Measurements from ENCODE around the gene PEX13. TPM values are rescaled to one million over a fixed set of nuclear protein-coding genes. Genes with fewer than 3 reads are reported as not detected.

PEX13 gene
- total and polyA plus RNA-seq, 2 experiments from 2014 or later: 26.7 to 35.5 TPM

GRCh38 chr2:61013382-61013781 lies 4.1 kb upstream of the PEX13 start:
- H3K36me3 ChIP-seq: no peaks in the 10 kb centered on the region
- H3K9me3 ChIP-seq (ENCODE audit: low read depth): no peaks in the 10 kb centered on the region
- H3K27ac ChIP-seq: no peak overlapping the region
- TF ChIP-seq, protein P1, sequence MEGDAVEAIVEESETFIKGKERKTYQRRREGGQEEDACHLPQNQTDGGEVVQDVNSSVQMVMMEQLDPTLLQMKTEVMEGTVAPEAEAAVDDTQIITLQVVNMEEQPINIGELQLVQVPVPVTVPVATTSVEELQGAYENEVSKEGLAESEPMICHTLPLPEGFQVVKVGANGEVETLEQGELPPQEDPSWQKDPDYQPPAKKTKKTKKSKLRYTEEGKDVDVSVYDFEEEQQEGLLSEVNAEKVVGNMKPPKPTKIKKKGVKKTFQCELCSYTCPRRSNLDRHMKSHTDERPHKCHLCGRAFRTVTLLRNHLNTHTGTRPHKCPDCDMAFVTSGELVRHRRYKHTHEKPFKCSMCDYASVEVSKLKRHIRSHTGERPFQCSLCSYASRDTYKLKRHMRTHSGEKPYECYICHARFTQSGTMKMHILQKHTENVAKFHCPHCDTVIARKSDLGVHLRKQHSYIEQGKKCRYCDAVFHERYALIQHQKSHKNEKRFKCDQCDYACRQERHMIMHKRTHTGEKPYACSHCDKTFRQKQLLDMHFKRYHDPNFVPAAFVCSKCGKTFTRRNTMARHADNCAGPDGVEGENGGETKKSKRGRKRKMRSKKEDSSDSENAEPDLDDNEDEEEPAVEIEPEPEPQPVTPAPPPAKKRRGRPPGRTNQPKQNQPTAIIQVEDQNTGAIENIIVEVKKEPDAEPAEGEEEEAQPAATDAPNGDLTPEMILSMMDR (IDR thresholded peaks at IDR 0.05; ENCODE audit: low read depth, low read length): no peak
- no peak for DNase-seq (ENCODE audit: low read depth in 1 of 2, low spot score in 1 of 2)
- no peak overlapping the region for H3K4me3 ChIP-seq
- H3K27me3 ChIP-seq: no peaks in the 10 kb centered on the region
- H3K4me1 ChIP-seq (ENCODE audit: low read depth): peaks cover 4% of the 10 kb centered on the region

- no peak overlapping the region for H3K27ac ChIP-seq
Measured at GRCh38 chr2:61014763-61015162, 2.8 kb upstream of the PEX13 start.

DNA sequence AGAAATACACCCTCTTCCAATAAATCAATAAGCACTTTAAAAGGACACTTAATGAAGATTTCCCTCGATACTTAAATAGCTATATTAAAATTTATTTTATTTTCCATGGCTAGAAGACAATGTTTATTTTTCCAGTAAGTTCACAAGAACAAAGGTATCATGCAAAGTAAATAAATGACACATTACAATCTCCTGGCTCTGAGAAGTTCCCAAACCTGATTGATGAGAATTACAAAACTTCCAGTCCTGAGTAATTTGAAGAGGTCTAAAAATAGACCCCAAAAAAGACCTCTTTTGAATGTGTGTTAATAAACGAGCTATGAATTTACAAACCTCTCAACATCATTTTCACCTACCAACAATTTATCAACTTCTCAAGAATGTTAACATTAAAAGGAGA lies 1.5 kb upstream of the PEX13 start:
- H3K4me3 ChIP-seq: peak overlapping the region; percentile 91

More at GRCh38 chr2:61014763-61015162, 2.8 kb upstream of the PEX13 start:
- H3K4me3 ChIP-seq: no peak overlapping the region
- DNase-seq (ENCODE audit: low read depth in 1 of 2, low spot score in 1 of 2): no peak
- H3K4me1 ChIP-seq (ENCODE audit: low read depth): peaks cover 14% of the 10 kb centered on the region
- no peaks in the 10 kb centered on the region for H3K9me3 ChIP-seq (ENCODE audit: low read depth)
- TF ChIP-seq, protein P1 (IDR thresholded peaks at IDR 0.05; ENCODE audit: low read depth, low read length): no peak
- H3K36me3 ChIP-seq: no peaks in the 10 kb centered on the region
- no peaks in the 10 kb centered on the region for H3K27me3 ChIP-seq

GRCh38 chr2:61016392-61017002 lies 1.0 kb upstream of the PEX13 start:
- Histone ChIP-seq H3K36me3 (no peaks in the 10 kb centered on the region), H3K4me1 (ENCODE audit: low read depth) (peaks cover 14% of the 10 kb centered on the region), H3K9me3 (ENCODE audit: low read depth) (no peaks in the 10 kb centered on the region), H3K27me3 (no peaks in the 10 kb centered on the region), H3K27ac (peak overlapping the region; percentile 92), H3K4me3 (peak overlapping the region; percentile 91)
- TF ChIP-seq, protein P1 (IDR thresholded peaks at IDR 0.05; ENCODE audit: low read depth, low read length): no peak
- no peak for DNase-seq (ENCODE audit: low read depth in 1 of 2, low spot score in 1 of 2)

More for the DNA sequence above, 1.5 kb upstream of the PEX13 start:
- TF ChIP-seq, protein P1 (IDR thresholded peaks at IDR 0.05; ENCODE audit: low read depth, low read length): no peak
- Histone ChIP-seq H3K36me3 (no peaks in the 10 kb centered on the region), H3K27me3 (no peaks in the 10 kb centered on the region), H3K9me3 (ENCODE audit: low read depth) (no peaks in the 10 kb centered on the region), H3K4me1 (ENCODE audit: low read depth) (peaks cover 14% of the 10 kb centered on the region), H3K27ac (no peak overlapping the region)
- DNase-seq (ENCODE audit: low read depth in 1 of 2, low spot score in 1 of 2): no peak

GRCh38 chr2:61017003-61017555 lies 441 bp upstream of the PEX13 start:
- Histone ChIP-seq H3K9me3 (ENCODE audit: low read depth) (no peaks in the 10 kb centered on the region), H3K27me3 (no peaks in the 10 kb centered on the region), H3K36me3 (no peaks in the 10 kb centered on the region), H3K4me3 (peak overlapping the region; percentile 91), H3K4me1 (ENCODE audit: low read depth) (peaks cover 14% of the 10 kb centered on the region), H3K27ac (peak overlapping the region; percentile 92)
- DNase-seq (ENCODE audit: low read depth in 1 of 2, low spot score in 1 of 2): peak; percentile 71 to 77
- TF ChIP-seq, protein P1 (IDR thresholded peaks at IDR 0.05; ENCODE audit: low read depth, low read length): no peak

All from cardiac muscle cell (in vitro differentiated cells and primary cell).